ENCODE measurements around the gene LSAMP. TPM values are rescaled to one million over a fixed set of nuclear protein-coding genes. Genes with fewer than 3 reads are reported as not detected.

LSAMP gene
- total RNA-seq, 1 donor from 2014 or later = 24.6 TPM

- Histone ChIP-seq H3K27ac (no peak overlapping the region), H3K9me3 (no peaks in the 10 kb centered on the region), H3K36me3 (no peaks in the 10 kb centered on the region), H3K4me3 (peak overlapping the region; percentile 30), H3K27me3 (no peaks in the 10 kb centered on the region), H3K4me1 (no peaks in the 10 kb centered on the region)
- ATAC-seq = no peak
- intact Hi-C loops (cut with DNase I) = no loop called here
- DNase-seq = no peak
- TF ChIP-seq, protein P1, sequence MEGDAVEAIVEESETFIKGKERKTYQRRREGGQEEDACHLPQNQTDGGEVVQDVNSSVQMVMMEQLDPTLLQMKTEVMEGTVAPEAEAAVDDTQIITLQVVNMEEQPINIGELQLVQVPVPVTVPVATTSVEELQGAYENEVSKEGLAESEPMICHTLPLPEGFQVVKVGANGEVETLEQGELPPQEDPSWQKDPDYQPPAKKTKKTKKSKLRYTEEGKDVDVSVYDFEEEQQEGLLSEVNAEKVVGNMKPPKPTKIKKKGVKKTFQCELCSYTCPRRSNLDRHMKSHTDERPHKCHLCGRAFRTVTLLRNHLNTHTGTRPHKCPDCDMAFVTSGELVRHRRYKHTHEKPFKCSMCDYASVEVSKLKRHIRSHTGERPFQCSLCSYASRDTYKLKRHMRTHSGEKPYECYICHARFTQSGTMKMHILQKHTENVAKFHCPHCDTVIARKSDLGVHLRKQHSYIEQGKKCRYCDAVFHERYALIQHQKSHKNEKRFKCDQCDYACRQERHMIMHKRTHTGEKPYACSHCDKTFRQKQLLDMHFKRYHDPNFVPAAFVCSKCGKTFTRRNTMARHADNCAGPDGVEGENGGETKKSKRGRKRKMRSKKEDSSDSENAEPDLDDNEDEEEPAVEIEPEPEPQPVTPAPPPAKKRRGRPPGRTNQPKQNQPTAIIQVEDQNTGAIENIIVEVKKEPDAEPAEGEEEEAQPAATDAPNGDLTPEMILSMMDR (IDR thresholded peaks at IDR 0.05) = no peak
Measured at GRCh38 chr3:116443191-116443661, 2.1 kb downstream of the LSAMP start.

- DNase-seq = no peak
- intact Hi-C loops (cut with DNase I) = no loop called here
- H3K4me3 ChIP-seq = peak overlapping the region; percentile 30
Measured at GRCh38 chr3:116442331-116443021, 2.8 kb downstream of the LSAMP start.

GRCh38 chr3:116441652-116442051 is 3.6 kb downstream of the LSAMP start:
- ATAC-seq (no peak), DNase-seq (no peak)
- Histone ChIP-seq H3K27ac (no peak overlapping the region), H3K9me3 (no peaks in the 10 kb centered on the region), H3K4me1 (no peaks in the 10 kb centered on the region), H3K36me3 (no peaks in the 10 kb centered on the region), H3K4me3 (no peak overlapping the region), H3K27me3 (no peaks in the 10 kb centered on the region)
- intact Hi-C loops (cut with DNase I) = no loop called here
- TF ChIP-seq, protein P1 (IDR thresholded peaks at IDR 0.05) = no peak

More at GRCh38 chr3:116442331-116443021, 2.8 kb downstream of the LSAMP start:
- ATAC-seq = no peak
- H3K27me3 ChIP-seq = no peaks in the 10 kb centered on the region
- no peaks in the 10 kb centered on the region for H3K4me1 ChIP-seq
- TF ChIP-seq, protein P1 (IDR thresholded peaks at IDR 0.05) = no peak
- no peak overlapping the region for H3K27ac ChIP-seq
- no peaks in the 10 kb centered on the region for H3K36me3 ChIP-seq
- H3K9me3 ChIP-seq = no peaks in the 10 kb centered on the region

GRCh38 chr3:116440196-116440595 is 5.1 kb downstream of the LSAMP start:
- H3K9me3 ChIP-seq = no peaks in the 10 kb centered on the region
- DNase-seq (no peak), ATAC-seq (no peak)
- no peak overlapping the region for H3K4me3 ChIP-seq
- H3K27ac ChIP-seq = no peak overlapping the region
- no peaks in the 10 kb centered on the region for H3K4me1 ChIP-seq
- intact Hi-C loops (cut with DNase I) = no loop called here
- TF ChIP-seq, protein P1 (IDR thresholded peaks at IDR 0.05) = no peak
- no peaks in the 10 kb centered on the region for H3K36me3 ChIP-seq
- H3K27me3 ChIP-seq = no peaks in the 10 kb centered on the region

- intact Hi-C loops (cut with DNase I) = no loop called here
- H3K9me3 ChIP-seq = no peaks in the 10 kb centered on the region
- no peak overlapping the region for H3K27ac ChIP-seq
- TF ChIP-seq, protein P1 (IDR thresholded peaks at IDR 0.05) = no peak
- no peaks in the 10 kb centered on the region for H3K27me3 ChIP-seq
- no peaks in the 10 kb centered on the region for H3K4me1 ChIP-seq
- H3K4me3 ChIP-seq = no peak overlapping the region
- ATAC-seq = no peak
- no peaks in the 10 kb centered on the region for H3K36me3 ChIP-seq
- no peak for DNase-seq
Measured at GRCh38 chr3:116433552-116433951, 11.7 kb downstream of the LSAMP start.

Measured in upper lobe of right lung (tissue), 1 donor.